ENCODE results near the gene NACA2.

DNA sequence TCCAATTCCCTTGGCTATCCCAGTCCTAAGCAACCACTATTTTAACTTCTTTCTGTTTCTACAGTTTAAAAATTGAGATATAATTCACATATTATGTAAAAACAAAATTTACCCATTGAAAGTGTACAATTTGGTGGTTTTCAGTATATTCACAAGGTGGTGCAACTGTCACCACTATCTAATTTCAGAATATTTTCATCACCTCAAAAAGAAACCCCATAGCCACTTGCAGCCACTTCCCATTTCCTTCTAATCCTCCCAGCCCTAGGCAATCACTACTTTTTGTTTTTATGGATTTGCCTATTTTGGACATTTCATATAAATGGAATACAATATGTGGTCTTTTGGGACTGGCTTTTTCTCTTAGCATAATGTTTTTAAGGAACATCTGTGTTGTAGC, 36.1 kb upstream of the NACA2 start:
- TF ChIP-seq POLR2AphosphoS5 (IDR thresholded peaks at IDR 0.05) (no peak), CTCF (IDR thresholded peaks at IDR 0.05) (no peak), POLR2A (IDR thresholded peaks at IDR 0.05) (no peak)
